Thyroid gland (tissue), 4 donors: Measurements from ENCODE around the gene CNOT11. TPM values are rescaled to one million over a fixed set of nuclear protein-coding genes. Genes with fewer than 3 reads are reported as not detected.
"Not testable (repeated sequence)": the region's sequence is repeated elsewhere in the genome, so short reads cannot be mapped to it uniquely, and the experiment has no call there.

Experiments
- DNase-seq, 2 donors: peaks; one replicate each; pipeline ENCODE4 v3.0.0-alpha.2; 2019
- H3K27ac ChIP-seq, 3 donors: fragments of 200-600 bp; sonication (generic); 1 replicate in 2 of 3; 2 replicates in 1 of 3; pipeline ENCODE4 v1.5.1; 2016 to 2019; ENCODE audit warnings: mild to moderate bottlenecking in 1 of 3, moderate library complexity in 1 of 3
- H3K27me3 ChIP-seq: fragments of 200-600 bp; sonication (generic); one replicate; pipeline ENCODE4 v1.5.1; 2019
- H3K36me3 ChIP-seq, 2 donors: fragments of 200-600 bp; sonication (generic); one replicate each; pipeline ENCODE4 v1.5.1; 2016 to 2019
- H3K4me1 ChIP-seq, 2 donors: fragments of 200-600 bp; sonication (generic); one replicate each; pipeline ENCODE4 v1.5.1; 2017 to 2019
- H3K4me3 ChIP-seq, 3 donors: fragments of 200-600 bp; sonication (generic); replicated peaks in 1 of 3; 1 replicate in 2 of 3; 2 replicates in 1 of 3; pipeline ENCODE4 v1.5.1; 2016; ENCODE audit warnings: mild to moderate bottlenecking in 1 of 3
- H3K9me3 ChIP-seq: fragments of 200-600 bp; sonication (generic); one replicate; pipeline ENCODE4 v1.5.1; 2017
- CTCF ChIP-seq, 6 experiments: fragments of 200-600 bp in 3 of 6; fragments of 450-650 bp in 3 of 6; sonication (generic) in 3 of 6; IDR thresholded peaks; one replicate each; pipeline ENCODE4 v1.5.1; 2016 to 2019; ENCODE audit warnings: antibody characterized with exemption in 6 of 6, mild to moderate bottlenecking in 2 of 6, inconsistent platforms in 1 of 6, moderate library complexity in 1 of 6
- POLR2A ChIP-seq, 2 donors: fragments of 450-650 bp; IDR thresholded peaks; one replicate each; pipeline ENCODE4 v1.6.1; 2017; ENCODE audit warnings: antibody characterized with exemption in 2 of 2, mild to moderate bottlenecking in 2 of 2, moderate library complexity in 1 of 2
- WGBS, 2 donors: methylation state at CpG; one replicate each; pipeline ENCODE4 v1.1.5; 2017; 5-methylcytosine and 5-hydroxymethylcytosine counted together
- intact Hi-C: fragments of 100-400 bp; cut with DNase I; formaldehyde crosslinking; loops from one replicate; pipeline ENCODE4 v1.15.1; 2023
- total RNA-seq, 4 donors: library from RNA; depleted of rRNA; stranded (reverse); fragments of >200 nt; gene quantifications; one replicate each; pipeline ENCODE4 v1.2.3, GENCODE V29; 2016

The CNOT11 gene
- total RNA-seq, 4 donors from 2014 or later, result 27.5 to 41.6 (median 37.4) TPM

- intact Hi-C loops, result no loop called here
- WGBS, 2 donors, result 91 to 92% methylated on average over 7 of the region's 7 CpGs
- Histone ChIP-seq H3K9me3 (no peaks in the 10 kb centered on the region), H3K4me3 (no peak overlapping the region), H3K27ac (no peak overlapping the region), H3K4me1 (no peaks in the 10 kb centered on the region), H3K27me3 (no peaks in the 10 kb centered on the region), H3K36me3 (no peaks in the 10 kb centered on the region)
- TF ChIP-seq CTCF (IDR thresholded peaks at IDR 0.05) (no peak), POLR2A (IDR thresholded peaks at IDR 0.05) (no peak)
- no peak for DNase-seq
Measured at GRCh38 chr2:101219246-101219645, 33.4 kb upstream of the CNOT11 start.

- H3K9me3 ChIP-seq, H3K36me3 ChIP-seq, H3K4me1 ChIP-seq, H3K27ac ChIP-seq, intact Hi-C loops, DNase-seq, H3K4me3 ChIP-seq, H3K27me3 ChIP-seq: not testable (repeated sequence)
- WGBS, 2 donors, result 97% methylated on average over 7 of the region's 7 CpGs
Measured at GRCh38 chr2:101220091-101220490, 32.6 kb upstream of the CNOT11 start.

GRCh38 chr2:101223814-101224231, 28.9 kb upstream of the CNOT11 start:
- Histone ChIP-seq H3K36me3 (no peaks in the 10 kb centered on the region), H3K9me3 (no peaks in the 10 kb centered on the region), H3K4me3 (no peak overlapping the region), H3K27ac (no peak overlapping the region), H3K4me1 (no peaks in the 10 kb centered on the region), H3K27me3 (no peaks in the 10 kb centered on the region)
- TF ChIP-seq POLR2A (IDR thresholded peaks at IDR 0.05) (no peak), CTCF (IDR thresholded peaks at IDR 0.05) (no peak)
- DNase-seq, result no peak
- 88 to 89% methylated on average over 7 of the region's 7 CpGs for WGBS, 2 donors
- intact Hi-C loops, result no loop called here

- no peaks in the 10 kb centered on the region for H3K9me3 ChIP-seq
- no peak overlapping the region for H3K4me3 ChIP-seq
- no peaks in the 10 kb centered on the region for H3K27me3 ChIP-seq
- 42 to 61% methylated on average over 2 of the region's 2 CpGs for WGBS, 2 donors
- H3K4me1 ChIP-seq, result peaks cover 11 to 14% of the 10 kb centered on the region in 2 donors
- no peak for TF ChIP-seq CTCF (IDR thresholded peaks at IDR 0.05)
- no peak for TF ChIP-seq POLR2A (IDR thresholded peaks at IDR 0.05)
- no peaks in the 10 kb centered on the region for H3K36me3 ChIP-seq
- DNase-seq, result peak in 1 of 2 donors; percentile 23
- intact Hi-C loops, result no loop called here
- peak overlapping the region; percentile 15 to 65 (median 41) for H3K27ac ChIP-seq
Measured at GRCh38 chr2:101230541-101231001, 22.1 kb upstream of the CNOT11 start.

- Histone ChIP-seq H3K27ac (peak overlapping the region; percentile 8 to 65 (median 41)), H3K36me3 (no peaks in the 10 kb centered on the region), H3K9me3 (no peaks in the 10 kb centered on the region), H3K27me3 (no peaks in the 10 kb centered on the region), H3K4me1 (peaks cover 11 to 14% of the 10 kb centered on the region in 2 donors), H3K4me3 (no peak overlapping the region)
- intact Hi-C loops, result no loop called here
- 36 to 49% methylated on average over 1 of the region's 1 CpG for WGBS, 2 donors
- TF ChIP-seq POLR2A (IDR thresholded peaks at IDR 0.05), result no peak
- no peak for TF ChIP-seq CTCF (IDR thresholded peaks at IDR 0.05)
- peak in 1 of 2 donors; percentile 13 for DNase-seq
Measured at GRCh38 chr2:101231240-101231639, 21.4 kb upstream of the CNOT11 start.
